ENCODE results near the gene GALNT2.

DNA sequence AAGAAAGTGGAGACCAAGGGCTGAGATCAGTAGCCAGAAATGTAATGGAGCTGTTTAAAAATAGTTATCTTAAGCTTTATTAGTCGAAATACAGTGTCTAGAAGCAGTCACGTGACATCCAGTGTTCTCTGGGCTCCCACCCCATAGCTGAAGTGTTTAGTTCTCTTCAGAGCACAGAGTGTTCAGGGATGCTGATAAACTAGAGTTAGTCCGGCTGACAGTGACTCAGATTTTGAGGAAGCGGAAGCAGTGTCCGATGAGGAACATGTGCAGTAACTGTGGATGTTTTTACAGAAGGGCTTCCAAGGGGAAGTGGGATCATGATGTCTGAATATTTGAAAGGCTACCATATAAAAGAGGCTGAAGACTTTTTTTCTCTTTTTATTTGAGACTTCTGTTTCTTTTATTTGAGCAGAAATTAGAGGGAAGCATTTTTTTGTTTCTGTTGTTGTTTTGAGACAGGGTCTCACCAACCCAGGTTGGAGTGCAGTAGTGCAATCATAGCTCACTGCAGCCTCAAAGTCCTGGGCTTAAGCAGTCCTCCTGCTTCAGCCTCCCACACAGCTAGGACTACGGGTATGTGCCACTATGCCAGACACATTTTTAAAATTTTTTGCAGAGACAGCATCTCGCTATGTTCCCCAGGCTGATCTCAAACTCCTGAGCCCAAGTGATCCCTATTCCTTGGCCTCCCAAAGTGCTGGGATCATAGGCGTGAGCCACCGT, 124.2 kb downstream of the GALNT2 start:
- TF ChIP-seq EZH2 (IDR thresholded peaks at IDR 0.05): no peak
- TF ChIP-seq POLR2AphosphoS5 (IDR thresholded peaks at IDR 0.05; ENCODE audit: borderline replicate concordance, low read depth, low read length): no peak
